Chondrocyte (in vitro differentiated cells): ENCODE results near the gene IRS1. TPM values are rescaled to one million over a fixed set of nuclear protein-coding genes. Genes with fewer than 3 reads are reported as not detected.

Source experiments
- DNase-seq: peaks from one replicate; pipeline ENCODE4 v3.0.0; 2021; ENCODE audit warnings: mixed read lengths, low spot score
- H3K27ac Mint-ChIP-seq: one replicate; pipeline ENCODE4 v1.8.0; 2021; ENCODE audit warnings: mild to moderate bottlenecking, moderate library complexity, mixed read lengths; ENCODE audit not compliant: unreplicated experiment
- H3K27me3 Mint-ChIP-seq: 2 replicates; pipeline ENCODE4 v1.8.0; 2021; ENCODE audit warnings: low read depth, mixed read lengths
- H3K36me3 Mint-ChIP-seq: 2 replicates; pipeline ENCODE4 v1.8.0; 2021; ENCODE audit warnings: low read depth, mixed read lengths
- H3K4me1 Mint-ChIP-seq: 2 replicates; pipeline ENCODE4 v1.8.0; 2021; ENCODE audit warnings: low read depth, mild to moderate bottlenecking, mixed read lengths
- H3K4me3 Mint-ChIP-seq: one replicate; pipeline ENCODE4 v1.8.0; 2021; ENCODE audit warnings: mild to moderate bottlenecking, moderate library complexity, mixed read lengths; ENCODE audit not compliant: unreplicated experiment
- H3K9me3 Mint-ChIP-seq: 2 replicates; pipeline ENCODE4 v1.8.0; 2021; ENCODE audit warnings: low read depth, mixed read lengths
- CTCF ChIP-seq: fragments of 200-600 bp; sonication (generic); IDR thresholded peaks from 2 replicates; pipeline ENCODE4 v1.5.0; 2021; ENCODE audit warnings: antibody characterized with exemption, mild to moderate bottlenecking, moderate library complexity
- total RNA-seq: library from RNA; stranded (reverse); gene quantifications from 3 replicates; pipeline ENCODE4 v1.2.1, GENCODE V29; 2021

The IRS1 gene
- total RNA-seq, 1 donor from 2014 or later: 12.0 TPM

- TF ChIP-seq CTCF: no peak
- H3K27ac Mint-ChIP-seq: no peak overlapping the region
- H3K36me3 Mint-ChIP-seq: peaks cover 6% of the 10 kb centered on the region
- H3K4me3 Mint-ChIP-seq: no peak overlapping the region
- DNase-seq: no peak
- H3K27me3 Mint-ChIP-seq: no peaks in the 10 kb centered on the region
- peaks cover 31% of the 10 kb centered on the region for H3K4me1 Mint-ChIP-seq
- H3K9me3 Mint-ChIP-seq: peaks cover 3% of the 10 kb centered on the region
Measured at GRCh38 chr2:226767056-226767813, 32.4 kb downstream of the IRS1 start.

GRCh38 chr2:226766352-226767055 lies 33.1 kb downstream of the IRS1 start:
- Mint-ChIP-seq H3K36me3 (peaks cover 6% of the 10 kb centered on the region), H3K27me3 (no peaks in the 10 kb centered on the region), H3K27ac (no peak overlapping the region), H3K4me3 (no peak overlapping the region), H3K9me3 (peaks cover 3% of the 10 kb centered on the region), H3K4me1 (peaks cover 31% of the 10 kb centered on the region)
- DNase-seq: no peak
- no peak for TF ChIP-seq CTCF

GRCh38 chr2:226763320-226763719 lies 36.3 kb downstream of the IRS1 start:
- Mint-ChIP-seq H3K4me3 (no peak overlapping the region), H3K27me3 (no peaks in the 10 kb centered on the region), H3K9me3 (peaks cover 3% of the 10 kb centered on the region), H3K27ac (peak overlapping the region; percentile 86), H3K36me3 (peaks cover 5% of the 10 kb centered on the region), H3K4me1 (peaks cover 53% of the 10 kb centered on the region)
- DNase-seq: no peak
- TF ChIP-seq CTCF: no peak

- Mint-ChIP-seq H3K27me3 (no peaks in the 10 kb centered on the region), H3K36me3 (peaks cover 5% of the 10 kb centered on the region), H3K27ac (no peak overlapping the region), H3K4me3 (no peak overlapping the region), H3K9me3 (peaks cover 3% of the 10 kb centered on the region), H3K4me1 (peaks cover 55% of the 10 kb centered on the region)
- TF ChIP-seq CTCF: peak; percentile 14
- DNase-seq: no peak
Measured at GRCh38 chr2:226761195-226761583, 38.4 kb downstream of the IRS1 start.

- no peak overlapping the region for H3K4me3 Mint-ChIP-seq
- H3K4me1 Mint-ChIP-seq: peaks cover 61% of the 10 kb centered on the region
- no peaks in the 10 kb centered on the region for H3K27me3 Mint-ChIP-seq
- no peak overlapping the region for H3K27ac Mint-ChIP-seq
- H3K36me3 Mint-ChIP-seq: peaks cover 5% of the 10 kb centered on the region
- no peak for TF ChIP-seq CTCF
- peaks cover 3% of the 10 kb centered on the region for H3K9me3 Mint-ChIP-seq
- DNase-seq: no peak
Measured at GRCh38 chr2:226760412-226761194, 39.0 kb downstream of the IRS1 start.
